PFSK-1 (cell line): ENCODE data around the gene SARDH.

Experiments used
- FOXP2 ChIP-seq: optimal IDR thresholded peaks from 2 replicates; pipeline ENCODE3; 2011; ENCODE audit warnings: borderline replicate concordance, control low read depth, inconsistent platforms; ENCODE audit not compliant: insufficient read depth; ENCODE audit errors: extremely low read length, extremely low read depth
- POLR2AphosphoS5 ChIP-seq: IDR thresholded peaks from 2 replicates; pipeline ENCODE4 v1.6.1; 2012; ENCODE audit warnings: low read depth, mild to moderate bottlenecking, control low read depth, low read length, moderate library complexity
- REST ChIP-seq, 2 experiments: IDR thresholded peaks; 2 replicates each; pipeline versions ENCODE4 v1.6.1 to v1.8.0; 2011 to 2012; ENCODE audit warnings: low read depth in 2 of 2, low read length in 2 of 2, control low read depth in 1 of 2, inconsistent platforms in 1 of 2, mild to moderate bottlenecking in 1 of 2, moderate library complexity in 1 of 2; ENCODE audit not compliant: insufficient read depth in 1 of 2
- SIN3A ChIP-seq: IDR thresholded peaks from 2 replicates; pipeline ENCODE4 v1.6.1; 2012; ENCODE audit warnings: mild to moderate bottlenecking, low read length, moderate library complexity, borderline replicate concordance; ENCODE audit not compliant: insufficient read depth
- TAF1 ChIP-seq: IDR thresholded peaks from 2 replicates; pipeline ENCODE4 v1.6.1; 2012; ENCODE audit warnings: low read length, control low read depth, borderline replicate concordance; ENCODE audit not compliant: insufficient read depth

SARDH gene

GRCh38 chr9:133691191-133691590, 47.0 kb downstream of the SARDH start:
- TF ChIP-seq POLR2AphosphoS5 (no peak), TAF1 (no peak), REST (IDR thresholded peaks at IDR 0.05; ENCODE audit: insufficient read depth in 1 of 2, low read depth in 2 of 2, low read length in 2 of 2) (no peak), SIN3A (no peak), FOXP2 (no peak)

DNA sequence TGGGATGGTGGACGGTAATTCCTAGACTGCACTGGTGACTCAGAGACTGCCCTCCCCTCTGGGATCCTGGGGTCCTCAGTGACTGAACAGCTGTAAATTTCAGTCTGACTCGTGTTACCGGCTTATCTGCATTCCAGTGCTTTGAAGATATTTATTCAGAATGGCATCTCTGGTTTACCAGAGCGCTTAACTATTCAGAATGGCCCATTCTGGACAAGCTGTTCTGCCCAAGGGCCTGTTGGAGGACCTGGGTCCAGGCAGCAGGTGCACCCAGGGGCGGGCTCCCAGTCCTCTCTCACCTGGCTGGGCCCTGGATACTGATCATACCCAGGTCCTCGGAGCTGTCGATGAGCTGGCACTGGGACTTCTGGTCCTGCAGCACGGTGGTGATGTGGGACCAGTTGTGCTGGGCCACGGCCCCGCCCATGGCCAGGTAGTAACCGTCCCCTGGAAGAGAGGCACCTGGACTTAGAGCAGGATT, 48.0 kb downstream of the SARDH start:
- TF ChIP-seq POLR2AphosphoS5: no peak
- TF ChIP-seq TAF1: no peak
- no peak for TF ChIP-seq SIN3A
- TF ChIP-seq FOXP2: no peak
- no peak for TF ChIP-seq REST (IDR thresholded peaks at IDR 0.05; ENCODE audit: insufficient read depth in 1 of 2, low read depth in 2 of 2, low read length in 2 of 2)

- TF ChIP-seq POLR2AphosphoS5 (no peak), TAF1 (no peak), REST (IDR thresholded peaks at IDR 0.05; ENCODE audit: insufficient read depth in 1 of 2, low read depth in 2 of 2, low read length in 2 of 2) (no peak), SIN3A (no peak), FOXP2 (no peak)
Measured at GRCh38 chr9:133689151-133689763, 48.9 kb downstream of the SARDH start.

DNA sequence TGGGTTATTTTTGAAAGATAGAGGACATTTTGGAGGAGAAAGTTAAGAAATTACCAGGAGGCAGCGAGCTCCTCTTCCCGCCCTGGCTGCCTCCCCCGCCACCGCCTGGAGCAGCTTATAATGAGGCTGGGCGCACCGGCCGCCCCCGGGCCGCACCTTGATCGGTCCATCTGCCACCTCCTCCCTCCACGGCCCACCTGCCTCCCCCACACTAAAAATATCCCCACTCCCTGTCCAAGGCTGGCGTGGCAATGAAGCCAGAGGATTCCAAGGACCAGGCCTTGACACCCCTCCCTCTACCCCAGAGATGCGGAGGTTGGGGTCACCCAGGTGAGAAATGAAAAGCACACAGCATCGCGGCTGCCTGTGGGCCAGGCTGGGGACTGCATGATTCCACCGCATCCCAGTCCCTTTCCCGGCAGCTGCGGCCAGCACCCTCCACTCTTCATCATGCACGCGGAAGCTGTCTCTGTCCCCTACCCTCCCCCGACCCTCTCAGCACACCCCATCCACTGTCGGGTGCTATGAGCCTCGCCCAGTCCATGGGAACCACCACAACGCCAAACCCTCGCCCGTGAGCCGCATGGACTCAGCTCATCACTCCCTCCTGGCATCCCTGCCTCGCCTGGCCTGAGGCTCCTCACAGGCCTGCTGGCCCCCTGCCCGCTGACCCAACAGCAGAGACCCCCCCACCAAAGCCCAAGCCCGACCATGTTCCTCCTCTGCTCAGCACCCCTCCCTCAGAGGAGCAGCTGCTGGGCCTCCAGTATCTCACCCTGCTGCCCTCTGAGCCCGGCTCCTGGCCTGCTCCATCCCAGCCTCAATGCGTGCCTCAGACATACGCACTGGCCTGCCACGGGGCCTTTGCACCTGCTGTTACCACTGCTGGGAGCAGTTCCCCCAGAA, 50.0 kb downstream of the SARDH start:
- TF ChIP-seq REST (IDR thresholded peaks at IDR 0.05; ENCODE audit: insufficient read depth in 1 of 2, low read depth in 2 of 2, low read length in 2 of 2): no peak
- no peak for TF ChIP-seq FOXP2
- TF ChIP-seq SIN3A: no peak
- no peak for TF ChIP-seq POLR2AphosphoS5
- no peak for TF ChIP-seq TAF1
